ENCODE measurements around the gene ZDHHC6. TPM values are rescaled to one million over a fixed set of nuclear protein-coding genes. Genes with fewer than 3 reads are reported as not detected.

Gene ZDHHC6
- total and polyA plus RNA-seq, 2 donors (not counting 1 experiment from before 2014, with no cell fraction given) = 30.5 to 61.2 TPM

- no peak overlapping the region for H3K4me3 Mint-ChIP-seq
- Histone ChIP-seq H3K9me3 (ENCODE audit: control extremely low read depth in 1 of 3, control insufficient read depth in 2 of 3, insufficient read depth in 1 of 3, low read length in 2 of 3) (peaks cover 0 to 1% (median 0%) of the 10 kb centered on the region in 3 donors), H3K9ac (ENCODE audit: low read length) (no peak overlapping the region), H3K4me1 (ENCODE audit: control insufficient read depth in 2 of 2, insufficient read depth in 2 of 2, low read length in 2 of 2) (no peaks in the 10 kb centered on the region), H3K4me3 (ENCODE audit: control extremely low read depth in 1 of 5, extremely low read depth in 1 of 5, insufficient read depth in 1 of 5, low read depth in 2 of 5, low read length in 4 of 5) (no peak overlapping the region), H3K27ac (ENCODE audit: low read length in 2 of 2) (no peak overlapping the region), H4K20me1 (ENCODE audit: control insufficient read depth, insufficient read depth, low read length, poor library complexity, severe bottlenecking) (no peaks in the 10 kb centered on the region), H2AFZ (ENCODE audit: insufficient read depth, low read depth, low read length, poor library complexity, severe bottlenecking) (no peak overlapping the region), H3K4me2 (replicated peaks; ENCODE audit: low read depth, low read length, poor library complexity, severe bottlenecking) (no peak overlapping the region), H3K36me3 (replicated peaks in 1 of 2; ENCODE audit: control extremely low read depth in 1 of 2, control insufficient read depth in 1 of 2, extremely low read depth in 1 of 2, insufficient read depth in 2 of 2, low read length in 1 of 2) (peaks cover 15 to 29% of the 10 kb centered on the region in 2 experiments), H3K79me2 (ENCODE audit: control insufficient read depth, insufficient read depth, low read length) (no peaks in the 10 kb centered on the region), H3K27me3 (replicated peaks in 1 of 4; ENCODE audit: control extremely low read depth in 1 of 4, control insufficient read depth in 3 of 4, insufficient read depth in 4 of 4, low read length in 3 of 4) (no peaks in the 10 kb centered on the region)
- TF ChIP-seq EZH2 (IDR thresholded peaks at IDR 0.05; ENCODE audit: borderline replicate concordance, insufficient read depth, low read depth, low read length, poor library complexity, severe bottlenecking) (no peak), CTCF (IDR thresholded peaks at IDR 0.05) (no peak)
- no peak overlapping the region for H3K27ac Mint-ChIP-seq
- no peak for ATAC-seq (ENCODE audit: low read depth)
- H3K27me3 Mint-ChIP-seq = no peaks in the 10 kb centered on the region
- ChIA-PET CTCF (no interaction called here), POLR2A (no interaction called here)
- H3K4me1 Mint-ChIP-seq = peaks cover 10% of the 10 kb centered on the region
- no CpG with 5 or more reads among the region's 3 CpGs for WGBS (ENCODE audit: insufficient coverage)
- no peak for DNase-seq
- intact Hi-C loops (cut with micrococcal nuclease) = no loop called here
- H3K9me3 Mint-ChIP-seq (ENCODE audit: insufficient read depth) = no peaks in the 10 kb centered on the region
These were observed 20.1 kb upstream of the ZDHHC6 start for GRCh38 chr10:112466802-112467201.

DNA sequence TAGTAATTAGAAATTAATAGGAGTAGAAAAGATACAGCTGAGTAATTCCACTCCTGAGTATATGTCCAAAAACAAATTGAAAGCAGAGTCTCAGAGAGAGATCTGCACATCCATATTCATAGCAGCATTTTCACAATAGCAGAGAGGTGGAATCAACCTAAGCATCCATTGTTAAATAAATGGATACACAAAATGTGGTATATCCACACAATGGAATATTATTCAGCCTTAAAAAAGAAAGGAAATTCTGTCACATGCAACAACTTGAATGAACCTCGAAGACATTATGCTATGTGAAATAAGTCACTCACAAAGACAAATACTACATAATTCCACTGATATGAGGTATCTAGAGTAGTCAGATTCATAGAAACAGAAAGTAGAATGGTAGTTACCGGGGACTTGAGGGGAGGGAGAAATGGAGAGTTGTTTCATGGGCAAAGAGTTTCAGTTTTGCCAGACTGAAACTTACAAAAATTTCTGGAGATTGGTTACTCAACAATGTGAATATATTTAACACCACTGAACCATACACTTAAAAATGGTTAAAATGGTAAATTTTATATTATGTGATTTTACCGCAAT is 18.7 kb upstream of the ZDHHC6 start:
- ChIA-PET CTCF (no interaction called here), POLR2A (no interaction called here)
- H3K9me3 Mint-ChIP-seq (ENCODE audit: insufficient read depth) = no peaks in the 10 kb centered on the region

More for the DNA sequence above, 18.7 kb upstream of the ZDHHC6 start:
- Histone ChIP-seq H3K4me1 (ENCODE audit: control insufficient read depth in 2 of 2, insufficient read depth in 2 of 2, low read length in 2 of 2) (no peaks in the 10 kb centered on the region), H3K9me3 (ENCODE audit: control extremely low read depth in 1 of 3, control insufficient read depth in 2 of 3, insufficient read depth in 1 of 3, low read length in 2 of 3) (peaks cover 0 to 1% (median 0%) of the 10 kb centered on the region in 3 donors), H3K9ac (ENCODE audit: low read length) (no peak overlapping the region), H3K27ac (ENCODE audit: low read length in 2 of 2) (no peak overlapping the region), H3K4me3 (ENCODE audit: control extremely low read depth in 1 of 5, extremely low read depth in 1 of 5, insufficient read depth in 1 of 5, low read depth in 2 of 5, low read length in 4 of 5) (no peak overlapping the region), H3K36me3 (replicated peaks in 1 of 2; ENCODE audit: control extremely low read depth in 1 of 2, control insufficient read depth in 1 of 2, extremely low read depth in 1 of 2, insufficient read depth in 2 of 2, low read length in 1 of 2) (peaks cover 15 to 39% of the 10 kb centered on the region in 2 experiments), H3K27me3 (replicated peaks in 1 of 4; ENCODE audit: control extremely low read depth in 1 of 4, control insufficient read depth in 3 of 4, insufficient read depth in 4 of 4, low read length in 3 of 4) (no peaks in the 10 kb centered on the region), H3K4me2 (replicated peaks; ENCODE audit: low read depth, low read length, poor library complexity, severe bottlenecking) (no peak overlapping the region), H3K79me2 (ENCODE audit: control insufficient read depth, insufficient read depth, low read length) (no peaks in the 10 kb centered on the region), H2AFZ (ENCODE audit: insufficient read depth, low read depth, low read length, poor library complexity, severe bottlenecking) (no peak overlapping the region), H4K20me1 (ENCODE audit: control insufficient read depth, insufficient read depth, low read length, poor library complexity, severe bottlenecking) (no peaks in the 10 kb centered on the region)
- DNase-seq (no peak), ATAC-seq (ENCODE audit: low read depth) (no peak)
- H3K27ac Mint-ChIP-seq = no peak overlapping the region
- TF ChIP-seq CTCF (IDR thresholded peaks at IDR 0.05) (no peak), EZH2 (IDR thresholded peaks at IDR 0.05; ENCODE audit: borderline replicate concordance, insufficient read depth, low read depth, low read length, poor library complexity, severe bottlenecking) (no peak)
- intact Hi-C loops (cut with micrococcal nuclease) = no loop called here
- WGBS (ENCODE audit: insufficient coverage) = no CpG with 5 or more reads among the region's 3 CpGs
- H3K4me3 Mint-ChIP-seq = no peak overlapping the region
- H3K27me3 Mint-ChIP-seq = no peaks in the 10 kb centered on the region
- H3K4me1 Mint-ChIP-seq = peaks cover 10% of the 10 kb centered on the region

Measured in B cell (primary cell).